PC-3 (cell line): ENCODE data around the gene KIR2DL4. TPM values are rescaled to one million over a fixed set of nuclear protein-coding genes. Genes with fewer than 3 reads are reported as not detected.
"Not testable (repeated sequence)": the region's sequence is repeated elsewhere in the genome, so short reads cannot be mapped to it uniquely, and the experiment has no call there.

Experiments used
- ATAC-seq: fragments of 200-7000 bp; cut with Tn5 transposase; 2 replicates; pipeline ENCODE4 v1.9.1; 2020; ENCODE audit warnings: mild to moderate bottlenecking, moderate library complexity
- BruUV-seq: library from RNA; stranded (reverse); fragments of 400-500 nt; replicated peaks from 2 replicates; lab custom pipeline; 2021; lab: Mats Ljungman, UMichigan
- CTCF ChIA-PET: fragments of 300-600 bp; sonication (Branson Sonifier 250); formaldehyde crosslinking; loops from one replicate; lab custom pipeline; 2022; ENCODE audit warnings: antibody characterized with exemption; lab: Charles Lee
- POLR2A ChIA-PET: fragments of 300-600 bp; sonication (Branson Sonifier 250); formaldehyde crosslinking; loops from one replicate; lab custom pipeline; 2022; ENCODE audit warnings: antibody characterized with exemption; ENCODE audit not compliant: unreplicated experiment; lab: Charles Lee
- DNase-seq: peaks from one replicate; pipeline ENCODE4 v3.0.0-alpha.2; 2015
- H2AFZ ChIP-seq: fragments of 300-600 bp; sonication (generic); 2 replicates; pipeline ENCODE4 v1.6.0; 2016; ENCODE audit warnings: antibody characterized with exemption, low read length
- H3F3A ChIP-seq: fragments of 300-600 bp; sonication (generic); one replicate; pipeline ENCODE4 v1.6.0; 2017; ENCODE audit warnings: antibody characterized with exemption, low read length, control low read depth, mild to moderate bottlenecking; ENCODE audit not compliant: unreplicated experiment
- H3K27ac ChIP-seq: fragments of 300-600 bp; sonication (generic); 2 replicates; pipeline ENCODE4 v1.5.1; 2016; ENCODE audit warnings: mild to moderate bottlenecking, low read length
- H3K27me3 ChIP-seq: fragments of 300-600 bp; sonication (generic); 2 replicates; pipeline ENCODE4 v1.6.1; 2016; ENCODE audit warnings: low read length, mixed read lengths
- H3K36me3 ChIP-seq: fragments of 300-600 bp; sonication (generic); 2 replicates; pipeline ENCODE4 v1.6.1; 2016; ENCODE audit warnings: low read depth, mixed run types, low read length, mixed read lengths
- H3K4me1 ChIP-seq: fragments of 300-600 bp; sonication (generic); 2 replicates; pipeline ENCODE4 v1.5.1; 2016; ENCODE audit warnings: low read length; ENCODE audit not compliant: insufficient read depth
- H3K4me2 ChIP-seq: fragments of 300-600 bp; sonication (generic); 2 replicates; pipeline ENCODE4 v1.6.0; 2016; ENCODE audit warnings: low read length
- H3K4me3 ChIP-seq: fragments of 300-600 bp; sonication (generic); 2 replicates; pipeline ENCODE4 v1.5.1; 2016; ENCODE audit warnings: mild to moderate bottlenecking, low read length, mixed read lengths
- H3K79me2 ChIP-seq: fragments of 300-600 bp; sonication (generic); 2 replicates; pipeline ENCODE4 v1.6.1; 2017; ENCODE audit warnings: low read length, mixed read lengths
- H3K9ac ChIP-seq: fragments of 300-600 bp; sonication (generic); 2 replicates; pipeline ENCODE4 v1.6.0; 2016; ENCODE audit warnings: mild to moderate bottlenecking, low read length
- H3K9me2 ChIP-seq: fragments of 300-600 bp; sonication (generic); replicated peaks from 2 replicates; pipeline ENCODE4 v1.6.1; 2016; ENCODE audit warnings: mixed run types, low read length, mixed read lengths
- H3K9me3 ChIP-seq: fragments of 300-600 bp; sonication (generic); 2 replicates; pipeline ENCODE4 v1.6.1; 2016; ENCODE audit warnings: low read length, mixed read lengths
- H4K20me1 ChIP-seq: fragments of 300-600 bp; sonication (generic); 2 replicates; pipeline ENCODE4 v1.6.1; 2016; ENCODE audit warnings: low read length, mixed read lengths
- CTCF ChIP-seq: fragments of 300-600 bp; sonication (generic); conservative IDR thresholded peaks from 2 replicates; pipeline ENCODE4 v1.5.1; 2017; ENCODE audit warnings: antibody characterized with exemption, low read depth, mild to moderate bottlenecking, low read length
- EZH2 ChIP-seq: fragments of 300-600 bp; sonication (generic); IDR thresholded peaks from one replicate; pipeline ENCODE4 v1.6.1; 2017; ENCODE audit warnings: antibody characterized with exemption, mild to moderate bottlenecking, low read length; ENCODE audit not compliant: unreplicated experiment
- EZH2phosphoT487 ChIP-seq: fragments of 300-600 bp; sonication (generic); IDR thresholded peaks from 2 replicates; pipeline ENCODE4 v1.6.1; 2018; ENCODE audit warnings: mild to moderate bottlenecking, antibody characterized with exemption, low read length, borderline replicate concordance
- intact Hi-C: fragments of 100-400 bp; cut with micrococcal nuclease; formaldehyde crosslinking; loops from 2 replicates; pipeline ENCODE4 v1.9.0; 2023
- total RNA-seq: library from RNA; depleted of rRNA; stranded (reverse); fragments of >200 nt; gene quantifications from 2 replicates; pipeline ENCODE4 v1.2.3, GENCODE V29; 2014

The KIR2DL4 gene
- total RNA-seq, 1 experiment from 2014 or later = not detected

DNA sequence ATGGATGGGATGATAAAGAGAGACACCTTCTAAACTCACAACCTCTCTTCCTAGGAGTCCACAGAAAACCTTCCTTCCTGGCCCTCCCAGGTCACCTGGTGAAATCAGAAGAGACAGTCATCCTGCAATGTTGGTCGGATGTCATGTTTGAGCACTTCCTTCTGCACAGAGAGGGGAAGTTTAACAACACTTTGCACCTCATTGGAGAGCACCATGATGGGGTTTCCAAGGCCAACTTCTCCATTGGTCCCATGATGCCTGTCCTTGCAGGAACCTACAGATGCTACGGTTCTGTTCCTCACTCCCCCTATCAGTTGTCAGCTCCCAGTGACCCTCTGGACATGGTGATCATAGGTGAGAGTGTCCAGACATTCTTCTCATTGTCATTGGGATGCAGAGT, 34.1 kb downstream of the KIR2DL4 start:
- H3K27me3 ChIP-seq, H3K4me3 ChIP-seq, POLR2A ChIA-PET, H3F3A ChIP-seq, H3K36me3 ChIP-seq, H3K9me2 ChIP-seq, intact Hi-C loops, H3K4me1 ChIP-seq, BruUV-seq, DNase-seq, H3K9me3 ChIP-seq, H3K27ac ChIP-seq, H4K20me1 ChIP-seq, H2AFZ ChIP-seq, H3K79me2 ChIP-seq, H3K4me2 ChIP-seq, CTCF ChIA-PET, H3K9ac ChIP-seq, ATAC-seq: not testable (repeated sequence)

GRCh38 chr19:54843171-54843570, 39.8 kb downstream of the KIR2DL4 start:
- H3F3A ChIP-seq, H3K9me2 ChIP-seq, H3K4me1 ChIP-seq, H3K4me3 ChIP-seq, H3K9me3 ChIP-seq, BruUV-seq, DNase-seq, H3K27ac ChIP-seq, POLR2A ChIA-PET, CTCF ChIA-PET, H4K20me1 ChIP-seq, intact Hi-C loops, ATAC-seq, H3K79me2 ChIP-seq, H2AFZ ChIP-seq, H3K9ac ChIP-seq, H3K4me2 ChIP-seq, H3K36me3 ChIP-seq: not testable (repeated sequence)
- H3K27me3 ChIP-seq = peaks cover 34% of the 10 kb centered on the region

- H3K4me3 ChIP-seq, H3K79me2 ChIP-seq, H3K9ac ChIP-seq, ATAC-seq, H3K9me2 ChIP-seq, DNase-seq, H4K20me1 ChIP-seq, intact Hi-C loops, BruUV-seq, H2AFZ ChIP-seq, H3K9me3 ChIP-seq, CTCF ChIA-PET, H3K27ac ChIP-seq, H3K4me2 ChIP-seq, H3F3A ChIP-seq, POLR2A ChIA-PET, H3K4me1 ChIP-seq, H3K36me3 ChIP-seq: not testable (repeated sequence)
- H3K27me3 ChIP-seq = peaks cover 43% of the 10 kb centered on the region
Observed at GRCh38 chr19:54850061-54850640, 46.7 kb downstream of the KIR2DL4 start, which contains the start of gene KIR3DL2. TSS of gene KIR3DL2 (plus strand) at chr19:54850443. CDS start at chr19:54850476, 33 bp downstream.

- no peak overlapping the region for H3K9ac ChIP-seq
- no peaks in the 10 kb centered on the region for H3F3A ChIP-seq
- ChIA-PET CTCF (no interaction called here), POLR2A (no interaction called here)
- TF ChIP-seq CTCF (no peak), EZH2phosphoT487 (no peak), EZH2 (no peak)
- H3K4me3 ChIP-seq = no peak overlapping the region
- no peaks in the 10 kb centered on the region for H3K4me1 ChIP-seq
- ATAC-seq (no peak), DNase-seq (no peak)
- peaks cover 42% of the 10 kb centered on the region for H3K27me3 ChIP-seq
- no TSS peak for BruUV-seq
- H3K4me2 ChIP-seq = no peak overlapping the region
- no peak overlapping the region for H3K27ac ChIP-seq
- H2AFZ ChIP-seq = no peak overlapping the region
- H3K36me3 ChIP-seq = no peaks in the 10 kb centered on the region
- H3K79me2 ChIP-seq = no peaks in the 10 kb centered on the region
- intact Hi-C loops = no loop called here
- no peaks in the 10 kb centered on the region for H3K9me2 ChIP-seq
- H3K9me3 ChIP-seq = no peaks in the 10 kb centered on the region
- no peaks in the 10 kb centered on the region for H4K20me1 ChIP-seq
Observed at GRCh38 chr19:54850930-54851329, 47.5 kb downstream of the KIR2DL4 start.
